HL-60 (cell line): ENCODE measurements around the gene BEST3.

Source experiments
- CTCF ChIP-seq: IDR thresholded peaks from one replicate; pipeline ENCODE4 v1.5.1; 2011; ENCODE audit warnings: low read length, control low read depth, inconsistent platforms; ENCODE audit not compliant: insufficient read depth
- GABPA ChIP-seq: IDR thresholded peaks from 2 replicates; pipeline ENCODE4 v1.6.1; 2012; ENCODE audit warnings: low read depth
- POLR2AphosphoS5 ChIP-seq: IDR thresholded peaks from 2 replicates; pipeline ENCODE4 v1.6.1; 2012; ENCODE audit warnings: low read depth
- REST ChIP-seq: IDR thresholded peaks from 2 replicates; pipeline ENCODE4 v1.6.1; 2012; ENCODE audit warnings: low read depth; ENCODE audit not compliant: insufficient replicate concordance

- TF ChIP-seq CTCF (no peak), REST (no peak), POLR2AphosphoS5 (no peak), GABPA (no peak)
Observed at GRCh38 chr12:69688021-69688420, 11.1 kb downstream of the BEST3 start.
